GM18873 (cell line): ENCODE results near the gene CRKL.
"Not testable (repeated sequence)": the region's sequence is repeated elsewhere in the genome, so short reads cannot be mapped to it uniquely, and the experiment has no call there.

Experiments used
- ATAC-seq: cut with Tn5 transposase; IDR thresholded peaks from one replicate; pipeline ENCODE4 v1.9.1; 2021; ENCODE audit warnings: mild to moderate bottlenecking, moderate library complexity, moderate number of reproducible peaks; ENCODE audit not compliant: unreplicated experiment, low FRiP score

Gene CRKL

GRCh38 chr22:20916916-20917810 lies at the start of gene CRKL:
Gene CRKL, plus strand, starts transcription at chr22:20917407. Its CDS starts 528 bp downstream, at chr22:20917935.
- peak; percentile 81 for ATAC-seq

GRCh38 chr22:20868025-20868962 lies 48.9 kb upstream of the CRKL start:
- no peak for ATAC-seq

- ATAC-seq: no peak
These were observed 48.0 kb upstream of the CRKL start for GRCh38 chr22:20869234-20869633.

DNA sequence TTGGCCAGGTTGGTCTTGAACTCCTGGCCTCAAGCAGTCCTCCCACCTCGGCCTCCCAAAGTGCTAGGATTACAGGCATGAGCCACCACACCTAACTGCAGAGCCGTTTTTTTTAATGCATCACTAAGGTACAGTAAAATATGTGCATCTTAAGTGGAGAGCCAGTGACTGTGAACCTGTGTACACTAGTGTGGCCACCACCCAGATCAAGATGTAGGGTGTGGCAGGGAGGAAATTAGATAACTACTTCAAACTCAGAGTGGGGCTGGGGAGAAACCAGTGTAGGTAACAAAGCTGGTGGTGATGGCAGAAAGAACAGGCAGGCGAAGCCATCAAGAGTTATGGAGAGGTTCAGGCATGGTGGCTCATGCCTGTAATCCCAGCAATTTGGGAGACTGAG lies 44.0 kb upstream of the CRKL start:
- no peak for ATAC-seq

DNA sequence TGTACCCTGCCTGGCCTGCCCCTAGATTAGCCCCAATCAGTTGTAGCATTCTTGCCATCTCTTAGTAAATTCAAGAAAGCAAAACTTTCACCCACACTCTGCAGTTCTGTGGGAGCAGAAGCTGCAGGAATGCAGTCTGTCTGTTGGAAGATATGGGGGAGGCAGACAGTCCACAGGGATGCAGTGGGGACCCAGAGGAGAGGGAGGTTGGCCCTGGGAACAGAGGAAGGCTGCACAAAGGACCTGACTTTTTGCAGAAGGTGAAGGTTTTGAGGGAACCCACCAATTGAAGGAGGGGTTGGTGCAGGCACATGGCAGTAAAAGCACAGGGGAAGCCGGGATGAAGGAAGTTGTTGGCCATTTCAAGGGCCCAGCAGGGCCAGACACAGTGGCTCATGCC lies 41.9 kb upstream of the CRKL start:
- ATAC-seq: no peak

GRCh38 chr22:20877715-20878114 lies 39.5 kb upstream of the CRKL start:
- no peak for ATAC-seq

DNA sequence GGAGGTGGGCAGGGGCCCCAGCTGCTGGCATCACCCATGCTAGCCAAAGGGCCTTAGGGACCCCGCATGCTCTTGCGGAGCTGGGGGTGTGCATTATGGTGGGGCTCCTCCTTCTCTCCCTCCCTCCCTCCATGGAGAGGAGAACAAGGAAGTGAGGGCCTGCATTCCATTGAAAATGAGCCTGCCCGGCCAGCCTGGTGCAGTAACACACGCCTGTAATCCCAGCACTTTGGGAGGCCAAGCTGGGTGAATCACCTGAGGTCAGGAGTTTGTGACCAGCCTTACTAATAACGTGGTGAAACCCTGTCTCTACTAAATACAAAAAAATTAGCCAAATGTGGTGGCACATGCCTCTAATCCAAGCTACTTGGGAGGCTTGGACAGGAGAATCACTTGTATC lies 36.0 kb upstream of the CRKL start:
- ATAC-seq: no peak

DNA sequence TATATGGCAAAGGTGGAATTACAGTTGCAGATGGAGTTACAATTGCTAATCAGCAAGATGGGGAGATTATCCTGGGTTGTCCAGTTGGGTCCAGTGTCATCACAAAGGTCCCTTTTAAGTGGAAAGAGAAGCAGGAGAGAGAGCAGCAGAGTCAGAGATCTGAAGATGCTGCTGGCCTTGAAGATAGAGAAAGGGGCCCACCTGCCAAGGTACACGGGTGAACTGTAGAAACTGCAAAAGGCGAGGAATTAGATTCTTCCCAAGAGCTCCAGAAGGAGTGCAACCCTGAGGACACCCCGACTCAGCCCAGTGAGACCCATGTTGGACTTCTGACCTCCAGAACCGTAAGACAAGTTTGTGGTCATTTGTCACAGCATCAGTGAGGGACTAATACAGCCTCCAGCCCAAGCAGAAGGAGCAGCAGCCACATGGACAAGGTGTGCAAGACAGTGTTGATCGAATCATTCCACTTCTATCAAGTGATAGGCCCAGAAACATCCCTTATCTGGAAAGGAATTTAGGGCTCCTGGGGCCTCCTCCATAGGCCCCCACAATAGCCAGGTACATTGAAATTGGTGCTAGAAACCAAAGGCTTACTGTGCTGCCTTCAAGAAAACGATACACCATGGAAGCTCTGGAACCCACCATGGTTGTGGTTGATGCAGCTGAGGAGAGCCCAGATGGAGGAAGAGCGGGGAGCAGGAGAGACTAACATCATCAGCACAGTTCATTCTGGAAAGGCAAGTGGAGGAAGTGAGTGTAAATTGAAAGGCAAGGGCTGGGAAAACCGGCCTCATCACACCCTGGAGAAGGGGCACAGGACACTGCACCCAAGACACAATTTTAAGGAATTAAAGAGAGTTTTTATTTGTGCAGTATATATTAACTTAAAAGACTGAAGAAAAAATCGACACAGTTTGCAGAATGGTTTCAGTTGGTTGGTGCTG lies 35.1 kb upstream of the CRKL start:
- no peak for ATAC-seq

DNA sequence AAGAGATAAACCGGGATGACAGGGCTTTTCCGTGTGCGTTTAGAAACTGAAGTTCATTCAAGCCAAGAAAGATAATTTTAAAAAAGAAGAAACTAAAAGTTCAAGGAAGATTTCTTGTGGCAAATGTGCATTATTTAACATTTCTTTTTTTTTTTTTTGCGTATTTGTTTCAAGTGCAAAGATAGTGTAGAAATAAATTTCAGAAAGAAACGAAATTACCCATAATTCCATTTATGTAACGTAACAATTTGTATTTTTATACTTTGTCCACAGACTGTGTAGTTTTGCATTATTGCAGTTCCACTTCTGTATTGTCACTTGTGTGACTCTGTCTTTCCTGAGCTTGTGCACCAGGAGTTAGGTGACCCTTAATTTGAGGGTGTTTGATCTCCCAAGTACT lies 34.4 kb upstream of the CRKL start:
- no peak for ATAC-seq

GRCh38 chr22:20884454-20884853 lies 32.8 kb upstream of the CRKL start:
- no peak for ATAC-seq

GRCh38 chr22:20885017-20885556 lies 32.1 kb upstream of the CRKL start:
- ATAC-seq: no peak

DNA sequence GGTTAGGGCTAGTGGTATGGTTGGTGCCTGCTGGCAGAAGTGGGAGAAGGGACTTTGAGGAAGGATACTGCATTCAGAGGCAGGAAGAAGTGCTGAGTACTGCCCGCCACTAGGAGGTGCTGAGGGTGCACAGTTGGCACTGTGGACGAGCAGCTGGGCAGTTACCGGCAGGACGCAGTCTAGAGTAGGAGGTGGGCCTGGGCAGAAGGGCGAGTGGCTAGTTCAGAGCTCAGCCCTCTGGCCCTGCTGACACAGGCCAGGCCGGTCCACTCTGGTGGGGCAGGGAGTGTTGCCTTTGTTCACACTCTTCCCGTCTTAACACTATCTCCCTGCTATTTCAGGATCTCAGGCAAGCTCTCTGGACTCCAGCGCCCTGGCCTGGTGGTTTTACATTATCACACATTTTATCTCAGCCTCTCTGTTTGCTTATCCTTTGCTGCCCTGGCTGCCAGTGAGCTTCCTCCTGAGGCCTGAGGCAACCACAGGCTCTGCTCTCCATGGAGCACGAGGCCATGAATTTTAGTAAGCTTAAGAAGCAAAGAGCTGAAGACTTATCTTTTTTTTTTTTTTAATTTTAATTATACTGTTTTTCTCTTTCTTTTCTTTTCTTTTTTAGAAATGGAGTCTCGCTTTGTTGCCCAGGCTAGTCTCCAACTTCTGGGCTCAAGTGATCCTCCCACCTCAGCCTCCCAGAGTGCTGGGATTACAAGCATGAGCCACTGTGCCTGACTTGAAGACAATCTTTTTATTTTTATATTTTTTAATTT lies 31.5 kb upstream of the CRKL start:
- ATAC-seq: no peak

- ATAC-seq: no peak
These were observed 29.8 kb upstream of the CRKL start for GRCh38 chr22:20887375-20887774.

DNA sequence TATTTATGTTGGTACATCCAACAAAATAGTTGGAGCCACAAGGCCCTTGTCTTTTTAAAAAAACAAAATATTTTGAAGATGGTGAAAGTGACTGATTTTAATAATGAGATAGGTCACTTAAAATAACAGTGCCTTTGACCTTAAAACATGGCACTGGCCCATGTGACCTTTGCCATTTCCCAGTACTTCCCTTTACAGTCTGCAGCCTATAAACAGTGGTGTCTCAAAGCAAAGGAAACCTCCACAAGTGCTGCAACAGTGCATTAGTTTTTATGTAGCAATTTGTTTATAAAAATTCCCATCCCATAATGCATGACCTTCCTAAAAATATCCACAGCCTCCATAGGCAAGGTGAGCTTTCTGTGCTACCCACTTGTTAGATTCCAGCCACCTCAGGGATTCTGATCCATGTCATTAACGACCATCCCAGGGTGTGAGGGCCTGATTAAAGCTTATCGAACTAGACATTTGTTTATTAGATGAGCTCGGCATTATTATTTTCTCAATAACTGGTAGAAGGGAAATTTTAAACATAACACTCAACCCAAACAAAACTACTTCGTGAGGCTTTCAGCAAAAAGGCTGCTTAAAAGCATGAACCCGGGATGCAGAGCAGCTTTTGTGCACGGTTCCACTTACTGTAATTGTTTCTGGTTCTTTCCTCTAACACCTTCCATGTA lies 28.0 kb upstream of the CRKL start:
- no peak for ATAC-seq

- no peak for ATAC-seq
These were observed 27.2 kb upstream of the CRKL start for GRCh38 chr22:20889904-20890540.

GRCh38 chr22:20890975-20891374 lies 26.2 kb upstream of the CRKL start:
- no peak for ATAC-seq

GRCh38 chr22:20897737-20898136 lies 19.5 kb upstream of the CRKL start:
- not testable (repeated sequence) for ATAC-seq

- no peak for ATAC-seq
These were observed 17.3 kb upstream of the CRKL start for GRCh38 chr22:20899827-20900423.
